NCI-H146 treated with DMSO at 0.1 percent for 48 hours (cell line): ENCODE data around the gene TMA7B.
"Not testable (repeated sequence)": the region's sequence is repeated elsewhere in the genome, so short reads cannot be mapped to it uniquely, and the experiment has no call there.

Experiments used
- DNase-seq: peaks from one replicate; lab custom pipeline; 2025; ENCODE audit not compliant: unreplicated experiment; lab: John Stamatoyannopoulos, UW

TMA7B gene

DNA sequence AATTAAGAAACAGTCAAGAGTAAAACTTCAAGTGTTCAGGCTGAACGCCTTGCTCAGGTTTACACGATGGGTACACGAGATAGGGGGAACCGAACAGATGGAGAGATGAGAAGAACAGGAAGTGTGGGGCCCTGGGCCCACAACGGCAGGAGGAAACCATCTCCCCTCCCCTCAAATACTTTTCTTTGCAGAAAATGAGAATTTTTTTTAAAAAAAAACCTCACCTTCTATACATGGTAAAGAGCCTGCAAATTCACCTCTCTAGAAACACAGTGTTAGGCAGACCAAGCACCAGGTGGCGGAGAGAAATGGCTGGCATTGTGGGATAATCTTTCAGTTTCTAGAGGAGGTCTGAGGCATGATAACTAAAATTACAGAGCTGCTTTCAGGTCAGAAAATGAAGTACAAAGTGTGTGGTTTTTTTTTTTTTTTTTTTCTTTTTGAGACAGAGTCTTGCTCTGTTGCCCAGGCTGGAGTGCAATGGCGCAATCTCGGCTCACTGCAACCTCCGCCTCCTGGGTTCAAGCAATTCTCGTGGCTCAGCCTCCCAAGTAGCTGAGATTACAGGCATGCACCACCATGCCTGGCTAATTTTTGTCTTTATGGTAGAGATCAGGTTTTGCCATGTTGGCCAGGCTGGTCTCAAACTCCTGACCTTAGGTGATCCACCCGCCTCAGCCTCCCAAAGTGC lies 8.4 kb upstream of the TMA7B start:
- DNase-seq: not testable (repeated sequence)

DNA sequence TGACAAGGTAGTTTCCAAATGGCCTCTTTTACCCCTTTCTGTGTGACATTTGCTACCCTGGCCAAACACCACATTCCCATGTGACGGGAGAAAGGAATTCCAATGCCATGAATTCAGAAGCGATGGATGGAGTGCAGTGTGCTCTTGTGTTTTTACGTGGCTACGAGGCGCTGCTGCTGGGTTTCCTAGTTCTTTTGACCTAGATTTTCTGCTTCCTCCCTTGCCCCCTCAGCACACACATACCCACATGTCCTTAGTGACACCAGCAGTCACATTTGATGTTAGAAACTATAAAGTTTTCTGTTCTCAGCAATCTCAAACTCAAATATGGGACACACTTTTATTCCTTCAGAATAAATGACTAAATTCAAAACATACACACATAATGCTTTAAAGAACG lies 7.8 kb upstream of the TMA7B start:
- no peak for DNase-seq

DNA sequence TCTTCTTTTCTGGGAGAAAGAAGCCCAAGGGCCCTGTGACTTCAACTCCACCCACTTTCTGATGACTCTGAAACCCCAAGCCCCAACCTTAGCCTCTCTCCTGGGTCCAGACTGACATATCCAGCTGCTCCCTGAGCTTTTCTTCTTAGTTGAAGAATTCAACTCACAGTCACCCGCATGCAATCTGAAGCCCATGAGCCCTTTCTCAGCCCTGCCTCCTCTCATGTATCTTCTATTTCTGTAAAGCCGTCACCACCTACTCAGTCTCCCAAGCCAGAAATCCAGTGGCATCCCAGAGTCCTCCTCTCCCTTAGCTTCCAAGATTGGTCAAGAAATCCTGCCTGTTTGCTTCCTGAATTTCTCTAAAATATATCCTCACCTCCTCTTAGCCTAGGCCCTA lies 7.1 kb upstream of the TMA7B start:
- no peak for DNase-seq

DNA sequence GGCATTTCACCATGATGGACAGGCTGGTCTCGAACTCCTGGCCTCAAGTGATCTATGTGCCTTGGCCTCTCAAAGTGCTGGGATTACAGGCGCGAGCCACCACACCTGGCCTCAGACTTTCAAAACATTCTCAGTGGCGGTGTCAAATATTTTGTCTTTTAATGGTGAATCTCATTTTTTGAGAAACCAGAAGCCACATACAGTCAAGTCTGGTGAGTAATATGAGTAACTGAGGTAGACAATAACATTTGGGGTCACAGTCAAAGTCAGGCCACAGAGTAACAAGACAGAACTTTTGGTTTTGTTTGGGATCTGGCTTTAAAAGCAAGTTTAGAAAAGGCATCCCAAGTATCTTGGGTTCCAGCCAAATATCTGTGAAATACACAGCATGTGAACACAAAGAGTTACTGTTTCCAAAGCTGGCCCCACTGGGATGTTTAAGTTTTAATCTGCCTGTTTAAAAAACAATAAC lies 5.6 kb upstream of the TMA7B start:
- DNase-seq: no peak

DNA sequence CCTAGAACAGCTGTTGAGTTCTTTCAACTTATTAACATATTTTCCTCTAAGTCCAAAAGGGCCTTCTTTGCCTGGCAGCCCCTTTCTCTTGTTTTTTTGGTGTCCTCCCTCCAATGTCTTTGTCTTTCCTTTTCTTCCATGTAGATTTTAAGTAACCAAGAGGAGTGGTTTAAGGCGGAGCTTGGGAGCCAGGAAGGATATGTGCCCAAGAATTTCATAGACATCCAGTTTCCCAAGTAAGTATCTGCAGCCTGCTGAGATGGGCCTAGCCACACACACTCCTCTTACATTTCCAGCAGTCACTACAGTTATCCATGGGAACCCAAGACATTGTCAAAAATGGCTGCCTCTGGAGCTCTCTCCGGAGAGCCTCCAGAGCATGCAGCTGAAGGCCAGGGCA lies 4.5 kb upstream of the TMA7B start:
- no peak for DNase-seq

DNA sequence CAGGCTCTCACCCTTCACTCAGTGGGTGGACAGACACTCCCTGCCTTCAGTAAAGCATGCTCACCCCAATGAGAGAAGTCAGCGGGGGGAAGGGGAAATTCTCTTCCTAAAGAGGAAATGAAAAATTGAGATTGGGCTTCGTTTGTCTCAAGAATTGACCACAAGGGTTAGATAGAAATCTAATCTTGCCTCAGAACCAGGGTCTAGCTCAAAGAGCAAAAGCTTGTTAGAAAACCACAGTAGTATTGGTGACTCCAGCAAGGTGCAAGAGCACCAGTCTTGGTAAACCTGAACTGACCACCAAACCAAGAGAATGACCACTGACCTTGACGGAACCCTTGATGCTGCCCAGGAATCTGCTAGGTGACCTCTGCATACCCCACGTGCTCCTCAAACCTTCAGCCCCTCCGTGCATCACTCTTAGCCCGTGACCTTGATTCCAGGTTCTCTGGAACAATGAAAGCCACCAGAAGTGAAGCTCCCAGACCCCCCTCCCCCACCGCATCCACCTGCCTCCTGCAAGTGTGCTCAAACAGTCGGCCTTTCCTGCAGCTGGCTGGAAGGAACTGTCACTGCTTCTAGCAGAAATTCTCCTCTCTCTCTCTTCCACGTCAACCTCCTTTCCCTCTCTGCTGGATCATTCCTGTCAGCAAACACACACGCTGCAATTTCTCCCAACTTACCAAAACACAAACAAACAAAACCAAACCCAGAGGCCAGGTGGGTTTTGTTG lies 3.1 kb upstream of the TMA7B start:
- peak; percentile 4 for DNase-seq

DNA sequence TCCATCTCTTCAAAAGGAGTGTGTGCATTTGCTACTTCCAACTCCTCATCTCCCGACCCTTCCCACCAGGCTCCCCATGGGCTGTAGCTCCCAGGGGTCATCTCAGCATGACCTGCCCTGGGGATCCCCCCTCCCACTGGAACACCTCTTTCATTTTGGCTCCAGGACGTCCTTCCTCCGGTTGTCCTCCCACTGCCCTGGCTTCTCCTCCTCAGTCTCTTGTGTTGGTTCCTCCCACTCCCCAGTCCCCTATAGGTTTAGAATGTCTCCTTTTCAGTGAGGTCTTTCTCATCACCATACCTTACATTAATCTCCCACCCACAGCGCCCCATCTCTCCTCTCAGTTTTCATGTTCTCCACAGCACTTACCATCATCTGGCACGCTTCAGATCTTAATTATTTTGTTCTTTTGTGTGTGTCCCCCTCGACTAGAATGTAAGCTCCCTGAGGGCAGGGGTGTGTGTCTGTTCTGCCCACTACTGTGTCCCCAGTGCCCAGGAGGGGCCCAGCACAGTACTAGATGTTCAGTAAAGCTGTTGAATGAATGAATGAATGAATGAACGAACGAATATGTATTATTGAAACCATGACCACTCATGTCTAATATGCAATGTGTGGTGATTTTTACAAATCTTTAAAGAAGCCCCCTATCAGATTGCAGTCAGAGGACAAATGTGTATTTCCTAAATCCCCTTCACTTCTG lies 2.0 kb upstream of the TMA7B start:
- no peak for DNase-seq

DNA sequence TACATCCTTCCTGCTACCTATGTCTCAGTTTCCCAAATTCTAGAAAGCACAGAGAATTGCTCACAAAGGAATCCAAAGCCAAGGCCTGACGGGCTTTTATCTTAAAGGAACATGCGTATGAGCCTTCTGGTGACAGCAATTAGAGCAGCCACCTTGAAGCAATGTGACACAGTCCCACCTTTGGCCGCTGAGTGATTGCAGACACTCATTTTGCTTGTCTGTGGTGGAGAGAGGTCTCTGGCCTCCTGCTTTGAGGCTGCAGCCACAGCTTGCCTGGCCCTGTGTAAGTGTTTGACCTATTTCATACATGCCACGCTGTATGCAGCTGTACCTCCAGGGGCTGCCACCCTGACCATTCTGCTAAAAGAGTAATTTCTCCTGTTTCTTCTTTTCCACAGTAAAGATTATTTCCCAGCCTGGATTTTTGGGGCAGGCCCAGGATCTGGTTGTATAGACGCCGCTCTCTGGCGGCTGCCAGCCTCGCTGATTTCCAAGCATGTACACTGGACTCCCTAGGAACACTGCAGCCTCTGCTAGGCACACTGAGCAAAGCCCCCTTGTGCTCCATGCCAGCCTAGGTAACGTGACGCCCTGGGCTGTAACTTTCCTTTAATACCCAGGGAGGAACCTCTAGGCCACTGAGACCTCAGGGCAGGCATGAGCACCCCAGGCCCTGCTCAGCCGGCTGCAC lies 1.1 kb upstream of the TMA7B start:
- no peak for DNase-seq

DNA sequence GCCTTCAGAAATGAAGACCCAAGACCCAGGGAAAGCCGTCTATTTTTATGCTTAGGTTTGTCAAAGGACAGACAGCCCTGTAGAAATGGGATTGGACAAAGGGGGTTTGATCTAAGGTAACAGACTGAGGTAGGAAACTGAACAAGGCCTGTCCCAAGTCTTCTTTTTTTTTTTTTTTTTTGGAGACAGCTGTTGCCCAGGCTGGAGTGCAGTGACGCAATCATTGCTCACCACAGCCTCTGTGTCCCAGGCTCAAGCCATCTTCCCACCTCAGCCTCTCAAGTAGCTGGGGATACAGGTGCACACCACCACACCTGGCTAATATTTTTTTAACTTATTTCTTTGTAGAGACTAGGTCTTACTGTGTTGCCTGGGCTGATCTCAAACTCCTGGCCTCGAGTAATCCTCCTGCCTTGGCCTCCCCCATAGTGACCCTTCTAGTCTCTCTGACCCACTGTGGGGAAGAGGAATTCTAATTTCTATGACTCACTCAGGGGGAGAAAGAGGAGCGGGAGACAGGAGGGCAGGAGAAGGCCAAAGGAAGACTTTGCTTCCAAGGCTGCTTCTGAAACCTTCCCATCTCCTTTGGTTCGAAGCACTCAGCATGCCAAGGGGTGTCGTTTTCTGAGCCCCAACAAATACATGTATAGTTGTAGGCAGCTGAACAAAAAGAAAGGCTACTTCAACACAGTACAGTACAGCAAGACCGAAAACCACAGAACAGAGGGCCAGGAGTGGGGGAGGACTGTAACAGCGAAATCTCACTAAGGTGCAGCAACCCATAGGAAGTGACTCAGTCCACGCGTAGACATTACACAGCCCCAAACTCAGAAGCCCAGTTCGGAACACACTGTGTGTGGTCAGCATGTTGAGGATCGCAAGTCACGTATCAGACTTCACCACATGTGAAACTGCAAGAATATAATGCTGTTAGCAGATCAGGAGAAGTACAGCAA lies 872 bp downstream of the TMA7B start:
- no peak for DNase-seq

DNA sequence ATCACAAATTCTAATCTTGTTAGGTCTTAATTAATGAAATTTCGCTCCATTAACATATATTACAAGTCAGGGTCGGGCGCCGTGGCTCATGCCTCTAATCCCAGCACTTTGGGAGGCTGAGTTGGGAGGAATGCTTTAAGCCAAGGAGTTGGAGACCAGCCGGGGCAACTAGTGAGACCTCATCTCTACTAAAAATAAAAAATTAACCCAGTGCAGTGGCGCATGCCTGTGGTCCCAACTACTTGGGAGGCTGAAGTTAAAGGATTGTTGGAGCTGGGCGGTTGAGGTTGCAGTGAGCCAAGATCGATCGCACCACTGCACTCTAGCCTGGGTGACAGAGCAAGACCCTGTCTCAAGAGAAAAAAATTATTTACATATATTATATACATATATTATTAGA lies 1.9 kb downstream of the TMA7B start:
- no peak for DNase-seq

DNA sequence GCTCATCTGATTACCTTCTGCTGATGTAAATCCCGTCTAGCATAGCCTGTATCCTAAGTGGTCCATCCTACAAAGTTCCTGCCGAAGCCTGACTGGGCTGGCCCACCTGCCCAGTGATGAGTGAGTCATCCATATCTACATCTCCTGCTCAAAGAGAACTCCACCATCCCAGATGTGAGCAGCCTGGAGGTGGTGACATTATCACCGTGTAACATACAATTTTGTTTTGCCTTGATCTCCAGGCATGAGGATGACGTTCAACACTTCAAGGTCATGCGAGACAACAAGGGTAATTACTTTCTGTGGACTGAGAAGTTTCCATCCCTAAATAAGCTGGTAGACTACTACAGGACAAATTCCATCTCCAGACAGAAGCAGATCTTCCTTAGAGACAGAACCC lies 5.6 kb downstream of the TMA7B start:
- DNase-seq: no peak

DNA sequence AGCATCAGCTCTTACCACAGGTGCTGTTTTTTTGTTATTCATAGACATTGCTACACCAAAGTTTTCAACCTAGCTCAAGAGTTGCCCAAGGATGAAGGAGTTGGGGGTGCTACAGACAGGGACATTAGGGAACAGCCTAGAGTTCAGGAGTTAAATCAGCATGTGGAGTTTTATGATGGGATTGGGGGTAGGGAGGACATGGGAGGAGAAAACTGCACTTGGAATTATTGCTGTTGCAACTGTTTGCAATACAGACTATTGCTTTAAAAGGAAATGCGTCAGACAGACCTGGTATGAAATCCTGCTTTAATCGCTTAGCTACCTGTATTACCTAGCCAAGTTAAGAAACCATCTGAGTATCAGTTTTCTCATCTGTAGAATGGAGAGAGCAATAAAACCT lies 6.3 kb downstream of the TMA7B start:
- no peak for DNase-seq

DNA sequence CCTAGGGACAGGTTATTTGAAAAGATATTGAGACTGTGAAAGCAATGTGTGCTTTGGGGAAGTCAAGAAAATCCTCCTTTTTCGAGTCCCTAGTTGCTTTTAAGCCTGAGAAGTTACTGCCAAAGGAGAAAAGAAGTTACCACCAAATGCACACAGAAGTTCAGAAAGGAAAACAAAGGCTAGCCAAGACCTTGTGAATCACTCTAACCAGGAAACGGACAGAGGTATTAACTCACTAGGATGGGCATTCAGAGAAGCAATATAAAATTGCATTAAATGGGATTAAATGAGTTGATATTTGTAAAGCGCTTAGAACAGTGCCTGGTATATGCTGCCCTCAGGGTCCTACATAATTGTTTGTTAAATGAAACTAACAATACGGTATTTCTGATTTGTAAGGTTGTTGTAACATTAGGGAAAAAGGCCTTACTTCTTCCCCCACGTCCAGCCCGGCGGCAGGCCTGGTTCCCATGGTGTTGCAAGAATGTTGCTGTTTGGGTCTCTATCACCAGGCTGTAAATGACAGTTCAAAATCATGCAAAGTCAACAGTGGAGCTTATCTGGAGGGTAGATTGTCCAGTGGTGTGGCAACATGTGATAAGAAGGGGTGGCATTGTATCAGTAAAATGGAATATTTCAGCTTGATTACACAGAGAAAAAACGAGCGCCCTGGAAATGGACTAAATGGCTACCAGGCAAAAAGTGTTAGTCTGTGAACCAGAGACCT lies 7.1 kb downstream of the TMA7B start:
- DNase-seq: peak; percentile 10

DNA sequence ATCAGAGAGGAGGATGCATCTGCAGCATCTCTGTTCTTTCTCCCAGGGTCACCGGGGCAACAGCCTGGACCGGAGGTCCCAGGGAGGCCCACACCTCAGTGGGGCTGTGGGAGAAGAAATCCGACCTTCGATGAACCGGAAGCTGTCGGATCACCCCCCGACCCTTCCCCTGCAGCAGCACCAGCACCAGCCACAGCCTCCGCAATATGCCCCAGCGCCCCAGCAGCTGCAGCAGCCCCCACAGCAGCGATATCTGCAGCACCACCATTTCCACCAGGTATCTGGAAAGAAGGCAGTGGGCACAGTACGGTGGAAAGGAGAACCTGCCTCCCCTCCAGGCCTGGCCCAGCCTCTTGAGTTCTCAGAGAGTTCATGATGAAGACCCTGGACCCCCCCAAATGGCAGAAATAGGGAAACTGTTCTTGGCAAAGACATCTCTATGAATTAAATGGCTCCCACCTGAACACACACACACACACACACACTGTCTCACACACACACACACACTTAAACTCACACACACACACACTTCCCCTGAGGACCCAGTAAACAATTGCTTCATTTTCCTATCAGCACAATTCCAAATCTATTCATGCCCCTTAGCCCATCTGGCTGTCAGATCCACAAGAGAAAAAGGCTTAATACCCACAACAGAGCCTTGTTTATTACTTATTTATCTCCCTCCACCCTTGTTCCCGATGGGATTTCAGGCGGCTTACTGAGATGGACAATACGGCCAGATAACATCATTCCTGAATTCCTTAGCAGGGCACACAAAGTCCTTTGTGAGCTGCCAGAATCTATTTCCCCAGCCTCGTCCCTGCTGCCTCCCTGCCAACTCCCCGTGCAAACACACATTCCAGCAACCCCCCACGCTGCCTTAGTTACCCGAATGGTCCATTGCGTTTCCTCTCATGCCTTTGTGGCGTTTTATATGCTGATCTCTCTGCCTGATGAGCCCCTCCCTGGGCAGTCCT lies 8.1 kb downstream of the TMA7B start:
- no peak for DNase-seq

DNA sequence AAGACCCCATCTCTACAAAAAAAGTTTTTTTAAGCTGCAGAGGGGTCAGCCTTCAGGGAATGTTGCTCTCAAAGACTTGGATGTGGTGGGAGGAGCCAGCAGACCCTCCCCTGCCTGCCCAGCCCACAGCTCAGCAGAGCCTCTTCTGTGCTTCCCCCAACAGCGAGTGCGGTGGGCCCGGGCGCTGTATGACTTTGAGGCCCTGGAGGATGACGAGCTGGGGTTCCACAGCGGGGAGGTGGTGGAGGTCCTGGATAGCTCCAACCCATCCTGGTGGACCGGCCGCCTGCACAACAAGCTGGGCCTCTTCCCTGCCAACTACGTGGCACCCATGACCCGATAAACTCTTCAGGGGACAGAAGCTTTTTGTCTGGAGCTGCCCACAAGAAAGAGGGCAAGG lies 10.5 kb downstream of the TMA7B start:
- DNase-seq: no peak

DNA sequence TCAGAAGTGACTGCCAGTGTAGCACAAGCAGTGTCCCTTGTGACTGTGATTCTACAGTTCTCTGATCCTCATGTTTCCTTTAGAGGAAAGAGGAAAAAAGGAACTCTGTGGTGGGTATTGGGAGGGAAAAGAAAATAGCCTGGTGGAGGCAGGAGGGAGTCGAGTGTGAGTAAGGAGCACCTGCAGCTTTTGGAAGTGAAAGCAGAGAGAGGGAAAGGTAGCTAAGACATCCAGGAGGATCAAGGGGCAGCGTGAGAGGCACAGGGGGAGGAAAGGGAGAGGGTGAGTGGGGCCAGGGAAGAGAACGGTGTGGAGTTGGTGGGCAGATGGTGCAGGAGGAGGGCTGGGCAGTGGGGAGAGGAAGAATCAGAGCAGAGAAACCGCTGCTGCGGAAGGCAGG lies 12.4 kb downstream of the TMA7B start:
- DNase-seq: no peak

DNA sequence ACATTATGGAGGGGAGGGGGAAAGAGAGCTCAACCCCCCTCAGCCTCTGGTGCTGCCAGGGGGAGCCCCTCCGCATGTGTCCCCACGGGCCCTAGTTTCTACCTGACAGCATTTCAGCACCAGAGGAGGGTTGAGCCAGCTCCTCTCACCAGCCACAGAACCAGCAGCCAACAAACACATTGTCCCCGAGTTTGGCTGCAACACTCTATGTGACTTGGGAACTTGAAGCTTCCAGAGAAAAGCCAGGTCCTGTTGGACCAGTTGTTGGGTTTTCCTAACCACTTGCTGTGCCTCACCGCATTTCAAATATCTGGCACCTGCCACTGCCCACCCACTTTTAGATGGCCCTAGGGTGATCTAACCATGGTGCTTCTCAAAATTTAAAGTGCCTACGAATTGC lies 13.5 kb downstream of the TMA7B start:
- DNase-seq: no peak

DNA sequence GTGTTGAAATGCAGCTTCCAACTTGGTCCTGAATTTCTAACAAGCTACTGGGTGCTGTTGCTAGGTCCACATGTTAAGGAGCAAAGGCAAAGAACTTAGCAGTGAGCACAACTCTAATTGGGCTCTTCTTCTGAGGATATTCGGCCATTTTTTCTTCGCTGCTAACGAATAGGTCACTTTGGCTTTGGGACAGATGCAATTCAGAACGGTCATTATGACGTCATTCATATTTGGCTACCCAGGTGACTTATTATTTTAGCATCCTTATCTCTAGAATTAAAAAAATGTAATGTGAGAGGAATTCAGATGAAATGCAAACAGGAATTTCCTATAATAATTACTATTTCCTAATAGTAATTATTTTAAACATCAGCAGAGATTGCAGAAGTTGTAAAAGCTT lies 13.9 kb downstream of the TMA7B start:
- no peak for DNase-seq

DNA sequence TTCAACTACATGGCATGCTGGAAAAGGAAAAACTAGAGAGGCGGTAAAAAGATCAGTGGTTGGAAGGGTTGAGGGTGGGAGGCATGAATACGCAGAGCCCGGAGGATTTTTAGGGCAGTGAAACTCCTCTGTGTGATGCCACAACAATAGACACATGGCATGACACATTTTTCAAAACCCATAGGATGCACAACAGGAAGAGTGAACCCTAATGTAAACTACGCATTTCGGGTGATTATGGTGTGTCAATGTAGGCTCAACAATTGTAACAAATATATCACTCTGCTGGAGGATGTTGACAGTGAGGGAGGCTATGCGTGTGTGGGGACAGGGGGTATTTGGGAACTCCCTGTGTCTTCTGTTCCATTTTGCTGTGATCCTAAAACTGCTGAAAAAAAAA lies 18.9 kb downstream of the TMA7B start:
- DNase-seq: no peak
